T47D (cell line): Measurements from ENCODE around the gene FAM131C.
"Not testable (repeated sequence)": the region's sequence is repeated elsewhere in the genome, so short reads cannot be mapped to it uniquely, and the experiment has no call there.

Experiments used
- DNase-seq, 2 experiments: peaks; one replicate each; pipeline versions ENCODE4 v3.0.0 to v3.0.0-alpha.2; 2011 to 2012; ENCODE audit warnings: low read depth in 1 of 2, low spot score in 1 of 2
- JUND ChIP-seq: IDR thresholded peaks from 2 replicates; pipeline ENCODE4 v1.6.1; 2012; ENCODE audit warnings: low read depth
- in situ Hi-C: cut with HindIII; loops from 2 replicates; pipeline ENCODE4 v1.10.0; 2016; ENCODE audit warnings: low sequenced_read_pairs, low pct_unique_long_range_greater_than_20kb

Gene FAM131C

DNA sequence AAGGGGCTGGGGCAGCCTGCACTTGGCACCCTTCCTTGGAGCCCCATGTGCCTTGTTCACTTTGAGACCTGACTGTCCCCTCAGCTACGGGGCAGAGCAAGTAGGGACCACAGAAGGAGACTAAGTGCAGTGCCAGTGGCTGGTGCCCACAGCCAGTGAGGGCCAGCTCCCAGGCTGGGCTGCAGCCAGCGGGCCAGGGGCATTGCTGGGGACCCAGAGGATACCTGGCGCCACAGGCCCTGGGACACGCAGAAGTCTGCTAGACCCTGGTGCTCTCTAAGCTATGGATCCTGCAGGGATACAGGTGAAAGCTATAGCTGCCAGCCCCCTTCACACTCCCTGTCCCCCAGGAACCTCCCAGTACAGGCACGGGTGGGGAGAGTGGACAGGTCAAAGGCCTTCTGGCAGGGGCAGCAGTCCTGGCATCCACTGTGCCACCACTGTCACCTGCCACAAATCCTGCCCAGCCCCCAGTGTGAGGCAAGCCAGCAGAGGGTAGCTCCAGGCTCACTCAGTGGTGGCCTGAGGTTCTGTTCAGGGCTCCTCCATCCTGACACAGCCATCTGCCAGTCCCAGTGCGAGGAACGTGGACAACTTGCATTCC lies 50.3 kb downstream of the FAM131C start:
- no peak for DNase-seq
- in situ Hi-C loops: no loop called here

DNA sequence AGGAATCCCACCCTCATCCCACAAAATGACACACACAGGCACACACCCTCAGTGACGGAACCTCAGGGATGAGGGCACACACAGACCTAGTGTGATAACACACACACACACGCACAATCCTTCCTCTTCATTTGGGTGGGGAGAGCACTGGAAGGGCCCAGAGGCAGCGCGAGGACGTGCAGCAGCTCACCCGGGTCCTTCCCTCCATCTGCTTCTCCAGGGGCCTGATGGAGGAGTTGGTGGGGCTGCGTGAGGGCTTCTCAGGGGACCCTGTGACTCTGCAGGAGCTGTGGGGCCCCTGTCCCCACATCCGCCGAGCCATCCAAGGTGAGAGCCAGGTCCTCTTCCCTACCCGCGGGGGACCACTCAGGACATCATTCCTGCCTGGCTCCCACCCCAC lies 51.1 kb downstream of the FAM131C start:
- no peak for TF ChIP-seq JUND
- no peak for DNase-seq
- in situ Hi-C loops: no loop called here

More for the DNA sequence above, 50.3 kb downstream of the FAM131C start:
- TF ChIP-seq JUND: no peak

DNA sequence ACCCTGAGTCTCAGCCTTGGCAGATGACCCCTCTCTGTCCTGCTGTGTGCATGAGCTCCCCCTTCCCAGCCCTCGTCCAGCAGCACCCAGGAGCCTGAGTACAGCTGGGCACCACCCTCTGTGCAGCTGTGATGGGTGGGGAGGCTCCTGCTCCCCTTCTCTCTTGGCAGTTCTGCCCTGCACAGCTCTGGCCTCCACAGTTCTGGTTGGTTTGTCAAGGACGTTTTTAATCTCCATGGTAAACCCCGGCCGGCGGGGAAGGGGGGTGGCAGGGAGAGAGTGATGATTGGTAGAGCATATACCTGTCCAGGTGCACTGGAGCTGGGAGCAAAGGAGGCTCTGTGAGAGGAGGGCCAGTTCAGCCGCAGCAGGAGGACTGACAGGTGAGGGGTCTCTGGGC lies 51.8 kb downstream of the FAM131C start, which contains the start of gene CLCNKA:
CLCNKA (plus strand) TSS at position 356 of the 400 bp plus-strand sequence. CDS start 584 bp downstream, outside the sequence.
- DNase-seq: no peak
- TF ChIP-seq JUND: no peak
- in situ Hi-C loops: no loop called here

DNA sequence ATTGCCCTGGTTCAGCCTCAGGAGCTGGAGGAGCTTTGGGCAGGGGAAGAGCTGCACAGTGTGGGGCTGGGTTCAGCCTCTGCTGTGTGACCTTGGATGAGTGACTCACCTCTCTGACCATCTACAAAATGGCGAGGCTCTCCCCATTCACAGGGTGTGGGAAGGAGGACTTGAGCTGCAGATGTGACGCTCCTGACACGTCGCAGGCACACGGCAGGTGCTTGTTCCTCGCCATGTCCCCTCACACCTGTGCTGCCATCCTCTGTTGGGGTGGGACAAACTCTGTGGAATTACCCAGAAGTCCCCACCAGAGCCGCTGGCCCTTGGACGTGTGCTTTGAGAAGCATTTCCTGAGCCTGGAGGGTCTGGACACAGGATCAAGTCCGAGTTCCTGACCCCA lies 52.6 kb downstream of the FAM131C start:
- in situ Hi-C loops, DNase-seq: not testable (repeated sequence)

DNA sequence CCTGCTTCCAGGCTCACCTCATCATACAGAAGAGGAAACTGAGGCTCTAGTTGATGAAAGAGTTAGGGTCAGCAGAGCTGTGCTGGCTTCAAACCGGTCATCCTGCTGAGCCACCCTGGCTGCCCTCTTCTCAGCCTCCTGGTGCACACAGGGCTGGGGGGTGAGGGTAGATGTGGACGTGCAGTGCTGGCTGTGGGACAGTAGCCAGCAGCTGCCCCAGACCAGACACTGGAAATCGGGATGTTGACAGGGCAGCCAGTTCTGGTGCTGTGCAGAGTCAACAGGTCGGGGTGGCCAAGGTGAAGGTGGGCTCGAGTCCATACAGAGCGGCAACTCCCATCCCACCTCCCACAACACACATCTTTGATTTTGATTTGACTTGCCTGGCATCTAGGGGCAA lies 53.1 kb downstream of the FAM131C start:
- in situ Hi-C loops: no loop called here

GRCh38 chr1:16019644-16020277 lies 53.7 kb downstream of the FAM131C start:
- TF ChIP-seq JUND: no peak
- in situ Hi-C loops: no loop called here
- no peak for DNase-seq

More for the DNA sequence above, 53.1 kb downstream of the FAM131C start:
- no peak for DNase-seq
- TF ChIP-seq JUND: no peak

DNA sequence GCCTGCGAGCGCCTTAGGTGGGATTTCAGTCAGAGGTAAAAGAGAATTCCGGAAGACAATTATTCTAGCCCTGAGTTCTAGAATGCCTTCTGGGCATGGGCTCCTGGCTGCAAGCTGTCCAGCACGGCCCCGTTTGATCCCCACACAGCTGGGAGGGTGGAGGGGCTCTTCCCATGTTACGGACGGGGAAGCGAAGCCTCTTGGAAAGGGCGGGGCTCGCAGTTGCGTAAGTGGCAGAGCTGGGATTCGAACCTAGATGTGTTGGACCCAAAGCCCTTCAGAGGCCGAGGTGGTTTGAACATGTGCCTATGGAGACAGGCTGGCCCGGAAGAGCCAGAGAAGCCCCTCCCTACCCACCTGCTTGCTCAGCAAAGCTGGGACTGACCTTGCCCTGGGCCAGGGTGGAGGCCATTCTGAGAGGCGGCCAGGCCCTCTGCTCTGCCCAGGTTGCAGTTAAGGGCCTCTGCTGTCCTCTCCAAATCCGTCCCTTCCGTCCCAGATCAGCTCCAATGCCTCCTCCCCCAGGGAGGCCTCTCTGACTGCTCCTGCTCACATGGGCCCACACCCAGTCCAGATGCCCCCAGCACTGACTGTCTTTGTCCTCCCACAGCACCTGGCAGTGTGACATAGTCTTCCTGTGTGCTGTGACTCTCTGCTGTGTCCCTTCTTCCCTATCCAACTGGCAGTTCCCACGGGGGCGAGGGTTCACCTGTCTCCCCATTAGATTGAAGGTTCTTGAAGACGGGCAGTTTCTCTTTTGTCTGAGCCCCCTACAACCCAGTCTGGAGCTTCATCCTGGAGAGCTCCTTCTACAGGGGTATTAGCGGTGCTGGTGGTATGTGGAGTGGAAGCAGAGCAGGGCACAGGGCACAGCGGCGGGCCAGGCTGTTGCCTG lies 54.5 kb downstream of the FAM131C start:
- DNase-seq: no peak
- in situ Hi-C loops: no loop called here
- TF ChIP-seq JUND: no peak

DNA sequence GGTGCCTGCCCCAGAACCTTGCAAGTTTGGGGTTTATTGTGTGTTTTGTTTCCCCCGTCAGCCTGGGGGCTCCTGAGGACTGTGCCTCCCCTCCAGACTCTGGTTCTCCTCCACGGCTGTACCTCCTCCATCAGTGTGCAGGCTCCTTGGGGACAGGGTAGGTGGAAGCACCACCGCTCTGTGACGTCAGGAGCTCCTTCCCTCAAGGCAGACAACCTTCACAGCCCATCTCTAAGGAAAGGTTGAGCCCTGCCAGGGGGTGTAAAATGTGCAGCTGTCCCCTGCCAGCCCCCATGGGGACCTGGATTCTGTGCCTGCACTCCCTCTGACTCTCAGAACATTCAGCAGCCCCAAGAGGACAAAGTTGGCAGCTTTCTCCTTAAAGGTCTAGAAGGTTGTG lies 55.1 kb downstream of the FAM131C start:
- TF ChIP-seq JUND: no peak
- DNase-seq: no peak
- in situ Hi-C loops: no loop called here

GRCh38 chr1:16017461-16018303 lies 55.8 kb downstream of the FAM131C start, which contains the start of gene HSPB7:
Gene HSPB7, minus strand, starts transcription at chr1:16018043. Its CDS starts 80 bp downstream, at chr1:16017963.
- in situ Hi-C loops: no loop called here

DNA sequence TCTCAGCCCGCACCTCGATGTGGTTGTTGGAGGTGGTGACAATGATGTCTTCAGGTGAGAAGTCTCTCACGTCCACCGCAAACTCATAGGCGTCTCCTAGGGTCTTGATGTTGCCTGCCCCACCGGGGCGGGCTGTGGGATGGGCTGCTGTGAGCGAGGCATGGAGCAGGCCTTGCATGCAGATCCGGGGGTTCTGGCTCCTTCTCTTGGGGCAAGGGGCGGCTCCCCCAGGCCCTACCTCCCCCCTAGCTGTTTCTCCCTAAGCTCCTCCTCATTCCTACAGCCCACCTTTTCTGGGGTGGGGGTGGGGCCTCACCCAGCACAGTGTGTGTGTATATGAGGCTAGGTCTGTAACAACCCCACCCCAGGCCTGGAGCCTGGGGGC lies 56.4 kb downstream of the FAM131C start:
- DNase-seq: no peak
- in situ Hi-C loops: no loop called here
- no peak for TF ChIP-seq JUND

More at GRCh38 chr1:16017461-16018303, 55.8 kb downstream of the FAM131C start, which contains the start of gene HSPB7:
- TF ChIP-seq JUND: no peak
- no peak for DNase-seq

DNA sequence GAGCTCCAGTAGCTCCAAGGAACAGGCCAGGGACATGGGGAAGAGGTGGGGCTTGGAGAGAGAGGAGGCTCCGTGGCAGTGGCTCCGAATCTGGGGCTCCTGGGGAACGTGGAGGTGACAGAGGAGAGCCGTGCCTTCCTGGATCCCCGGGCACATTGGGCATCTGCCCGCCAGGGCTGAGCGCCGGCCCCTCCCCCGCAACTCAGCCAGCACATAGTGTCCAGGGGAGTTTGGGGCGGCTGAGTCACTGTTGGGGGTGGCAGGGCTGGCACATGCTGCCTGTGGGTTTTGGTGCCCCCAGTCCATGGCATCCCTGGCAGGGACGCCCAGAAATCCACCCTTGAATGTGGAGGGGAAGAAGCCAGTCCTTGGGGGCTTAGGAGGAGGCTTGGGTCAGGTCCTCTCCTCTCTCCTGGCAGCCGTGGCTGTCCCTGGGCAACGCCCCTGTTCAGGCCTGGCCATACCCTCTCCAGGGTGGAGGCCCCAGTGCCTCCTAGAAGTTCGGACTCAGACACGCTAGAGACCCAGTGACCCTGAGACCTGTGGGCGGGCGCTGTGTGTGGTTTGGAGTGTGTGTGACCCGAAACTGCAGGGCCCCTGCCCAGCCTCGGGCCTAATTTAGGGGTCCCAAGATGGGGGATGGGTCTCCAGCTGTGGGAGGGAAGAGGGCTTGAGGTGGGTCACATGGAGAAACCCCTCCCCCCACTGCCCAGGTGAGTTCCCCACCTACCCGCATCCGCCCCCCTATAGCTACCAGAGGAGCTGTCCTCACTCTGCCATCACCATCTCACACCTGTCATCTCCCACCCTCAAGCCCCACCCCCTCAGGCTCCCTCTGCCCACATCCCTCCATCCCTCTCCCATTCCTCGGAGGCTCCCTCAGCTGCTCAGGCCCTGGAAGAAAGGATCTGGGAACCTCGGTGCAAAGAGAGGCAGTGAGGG lies 57.2 kb downstream of the FAM131C start:
- in situ Hi-C loops: no loop called here
- no peak for DNase-seq
- TF ChIP-seq JUND: no peak
